ENCODE data around the gene AJAP1.
"Not testable (repeated sequence)": the region's sequence is repeated elsewhere in the genome, so short reads cannot be mapped to it uniquely, and the experiment has no call there.

The AJAP1 gene

GRCh38 chr1:4658643-4659628 lies 4.5 kb downstream of the AJAP1 start:
- no peak for DNase-seq

- DNase-seq: no peak
Measured at GRCh38 chr1:4660917-4661594, 6.6 kb downstream of the AJAP1 start.

GRCh38 chr1:4661595-4661917 lies 7.1 kb downstream of the AJAP1 start:
- no peak for DNase-seq

- no peak for DNase-seq
Measured at GRCh38 chr1:4662168-4662567, 7.8 kb downstream of the AJAP1 start.

GRCh38 chr1:4662723-4663122 lies 8.3 kb downstream of the AJAP1 start:
- no peak for DNase-seq

GRCh38 chr1:4664095-4664494 lies 9.7 kb downstream of the AJAP1 start:
- no peak for DNase-seq

GRCh38 chr1:4664606-4665005 lies 10.2 kb downstream of the AJAP1 start:
- no peak for DNase-seq

- no peak for DNase-seq
Measured at GRCh38 chr1:4665456-4665855, 11.0 kb downstream of the AJAP1 start.

GRCh38 chr1:4666683-4667082 lies 12.3 kb downstream of the AJAP1 start:
- not testable (repeated sequence) for DNase-seq

- DNase-seq: no peak
Measured at GRCh38 chr1:4668743-4669700, 14.6 kb downstream of the AJAP1 start.

GRCh38 chr1:4670265-4670664 lies 15.9 kb downstream of the AJAP1 start:
- no peak for DNase-seq

- DNase-seq: no peak
Measured at GRCh38 chr1:4671828-4672227, 17.4 kb downstream of the AJAP1 start.

GRCh38 chr1:4673494-4673893 lies 19.1 kb downstream of the AJAP1 start:
- DNase-seq: no peak

- no peak for DNase-seq
Measured at GRCh38 chr1:4674117-4674516, 19.7 kb downstream of the AJAP1 start.

GRCh38 chr1:4674676-4675075 lies 20.3 kb downstream of the AJAP1 start:
- no peak for DNase-seq

- no peak for DNase-seq
Measured at GRCh38 chr1:4675454-4676186, 21.2 kb downstream of the AJAP1 start.

- no peak for DNase-seq
Measured at GRCh38 chr1:4676253-4676652, 21.8 kb downstream of the AJAP1 start.

- no peak for DNase-seq
Measured at GRCh38 chr1:4677608-4678007, 23.2 kb downstream of the AJAP1 start.

- DNase-seq: no peak
Measured at GRCh38 chr1:4678066-4678717, 23.8 kb downstream of the AJAP1 start.

GRCh38 chr1:4681026-4681425 lies 26.6 kb downstream of the AJAP1 start:
- DNase-seq: no peak

- no peak for DNase-seq
Measured at GRCh38 chr1:4682607-4683220, 28.3 kb downstream of the AJAP1 start.
